GM19193 (cell line): ENCODE results near the gene THADA.

Experiments used
- POLR2A ChIP-seq: IDR thresholded peaks from 4 replicates; pipeline ENCODE4 v1.6.1; 2011; ENCODE audit not compliant: insufficient read depth, insufficient read length; ENCODE audit errors: extremely low read depth

The THADA gene

GRCh38 chr2:43292851-43293743, 302.7 kb downstream of the THADA start:
- no peak for TF ChIP-seq POLR2A

DNA sequence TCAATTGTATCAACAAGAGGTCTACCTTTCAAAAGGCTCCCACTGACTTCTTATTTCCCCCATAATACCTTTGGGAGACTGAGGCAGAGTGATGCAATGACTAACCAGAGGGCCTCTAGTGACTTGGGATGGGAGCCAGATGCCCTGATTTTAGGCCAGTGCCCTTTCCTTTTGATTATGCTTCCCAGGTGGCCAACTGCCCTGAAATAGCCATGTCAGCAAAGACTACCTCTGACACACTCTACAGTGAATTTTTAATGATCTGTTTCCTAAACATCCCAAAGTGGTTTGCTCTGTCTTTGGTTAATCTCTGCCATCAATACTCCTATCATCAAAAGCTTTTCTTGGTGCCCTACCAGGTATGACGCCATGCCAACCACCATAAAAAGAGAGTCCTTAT, 303.5 kb downstream of the THADA start:
- TF ChIP-seq POLR2A, result no peak

- TF ChIP-seq POLR2A, result no peak
Observed at GRCh38 chr2:43289331-43289730, 306.5 kb downstream of the THADA start.

GRCh38 chr2:43288417-43289305, 307.2 kb downstream of the THADA start:
- no peak for TF ChIP-seq POLR2A

- TF ChIP-seq POLR2A, result no peak
Observed at GRCh38 chr2:43285987-43286386, 309.9 kb downstream of the THADA start.

GRCh38 chr2:43284967-43285366, 310.9 kb downstream of the THADA start:
- TF ChIP-seq POLR2A, result no peak

GRCh38 chr2:43280994-43281393, 314.8 kb downstream of the THADA start:
- no peak for TF ChIP-seq POLR2A

GRCh38 chr2:43279317-43279840, 316.5 kb downstream of the THADA start:
- no peak for TF ChIP-seq POLR2A

DNA sequence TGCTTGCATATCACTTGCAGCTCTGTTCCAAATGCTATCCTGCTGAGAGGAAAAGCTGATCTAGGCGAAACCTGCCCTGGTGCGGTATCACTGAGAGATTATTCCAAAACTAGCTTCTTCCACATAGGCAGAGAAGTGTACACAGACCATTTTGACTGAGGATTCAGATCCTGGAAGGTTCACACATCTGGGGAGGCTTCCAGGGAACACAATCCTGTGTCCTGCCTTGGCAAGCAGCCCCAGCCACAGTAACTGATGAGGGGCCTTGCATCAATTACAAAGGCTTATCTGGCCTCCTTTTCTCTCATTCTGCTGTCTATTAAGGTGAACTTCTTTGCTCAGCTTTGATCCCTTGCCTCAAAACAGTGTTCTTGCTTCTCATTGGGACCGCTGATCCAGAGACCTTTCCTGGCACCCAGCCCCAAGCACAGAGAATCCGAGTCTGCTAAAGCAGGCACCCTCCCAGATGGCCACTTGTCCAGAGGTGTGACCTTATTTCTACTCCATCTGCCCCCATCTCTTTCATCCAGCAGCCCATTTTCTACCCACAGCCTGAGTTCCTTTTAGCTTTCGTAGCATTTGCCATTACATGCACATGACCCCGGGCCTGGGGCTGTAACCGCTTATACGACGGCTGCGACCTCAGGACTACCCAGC, 317.1 kb downstream of the THADA start:
- TF ChIP-seq POLR2A, result no peak

DNA sequence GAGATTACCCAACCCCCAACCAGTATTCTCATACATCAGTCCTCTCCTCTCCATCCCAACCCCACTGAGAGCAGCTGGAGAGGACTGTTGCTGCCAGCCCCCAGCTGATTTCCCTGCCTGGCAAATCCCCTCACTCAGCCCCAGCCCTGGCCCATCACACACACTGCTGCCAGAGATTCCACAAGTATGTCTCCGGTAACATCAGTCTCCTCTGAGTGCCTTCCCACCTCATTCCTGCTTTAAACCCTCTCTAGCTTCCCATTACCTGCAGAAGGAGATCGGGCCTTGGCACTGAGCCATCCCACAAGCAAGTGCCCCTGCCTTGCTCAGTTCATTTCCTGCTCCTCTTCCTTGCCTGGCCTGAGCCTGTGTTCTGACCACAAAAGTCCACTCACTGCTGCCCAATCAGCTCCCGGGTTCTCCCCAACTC, 318.9 kb downstream of the THADA start:
- no peak for TF ChIP-seq POLR2A

DNA sequence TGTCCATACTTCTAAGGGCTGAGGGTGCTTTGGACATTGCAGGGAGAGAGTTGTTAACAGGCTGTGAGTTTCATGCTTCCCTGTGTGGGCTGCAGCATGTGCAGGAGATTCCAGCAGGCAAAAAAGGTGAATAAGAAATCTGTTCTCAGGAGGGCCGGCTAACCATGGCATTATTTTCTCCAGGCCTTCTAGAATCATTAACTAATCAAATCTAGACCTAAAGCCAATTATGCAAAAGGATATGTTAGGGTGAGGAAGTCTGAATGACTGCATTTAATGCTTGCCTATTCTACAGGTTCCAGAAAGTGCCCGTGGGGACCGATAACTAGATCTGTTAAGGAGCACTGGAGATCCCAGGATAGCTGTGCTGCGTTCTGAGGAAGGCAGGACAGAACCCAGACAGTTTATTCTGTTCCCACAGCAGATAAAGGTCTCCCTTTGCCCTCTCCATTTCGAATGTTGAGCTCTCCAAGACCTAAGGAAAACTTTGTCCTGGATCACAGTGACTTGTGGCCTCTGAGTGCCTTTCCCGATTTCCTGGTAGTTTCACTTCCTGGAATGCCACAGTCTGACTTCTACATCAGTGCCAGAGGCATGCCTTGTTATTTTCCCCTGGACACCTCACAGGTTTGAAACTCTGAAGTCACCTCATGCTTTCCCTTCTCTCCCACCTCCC, 319.4 kb downstream of the THADA start:
- no peak for TF ChIP-seq POLR2A

GRCh38 chr2:43274721-43275120, 321.1 kb downstream of the THADA start:
- TF ChIP-seq POLR2A, result no peak

DNA sequence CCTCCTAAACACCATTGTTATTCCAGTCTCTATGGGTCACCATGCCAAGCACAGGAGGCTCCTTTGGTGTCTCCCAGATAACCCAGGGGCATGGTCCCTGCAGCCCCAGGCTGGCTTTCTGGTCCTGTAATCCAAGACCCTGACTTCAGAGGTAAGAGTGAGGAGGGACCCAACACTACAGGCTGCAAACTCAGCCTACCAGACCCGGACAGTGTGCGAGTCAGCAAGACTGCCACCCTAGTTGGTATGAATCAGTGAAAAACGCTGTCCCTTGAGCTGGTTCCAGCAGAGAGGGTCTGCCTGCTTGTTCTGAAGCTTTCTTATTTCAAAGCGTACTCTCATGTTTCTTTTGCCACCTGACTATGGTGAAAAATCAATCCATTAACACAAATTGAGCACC, 321.8 kb downstream of the THADA start:
- TF ChIP-seq POLR2A, result no peak

DNA sequence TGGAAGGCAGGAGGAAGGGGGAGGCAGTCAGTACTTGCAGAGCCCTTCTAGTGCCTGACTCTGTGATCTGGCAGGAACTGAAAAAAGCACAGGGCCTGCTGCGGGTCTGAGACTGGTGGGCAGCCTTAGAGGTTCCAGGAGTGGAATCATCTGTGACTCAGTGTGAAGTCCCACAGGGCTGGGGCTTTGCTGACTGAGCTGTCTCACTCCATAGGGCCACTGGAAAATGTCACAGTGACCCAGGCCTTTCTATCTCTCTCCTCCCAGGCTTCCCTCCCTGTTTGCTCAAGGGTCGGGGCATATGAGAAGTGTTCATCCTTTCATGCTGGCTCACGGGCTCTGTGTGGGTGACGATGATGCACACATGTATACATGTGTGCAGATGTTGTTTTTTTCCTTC, 322.3 kb downstream of the THADA start:
- TF ChIP-seq POLR2A, result no peak
